Nephron progenitor cell (in vitro differentiated cells): Measurements from ENCODE around the gene LMAN2L.

Experiments used
- DNase-seq: peaks from one replicate; pipeline ENCODE4 v3.0.0; 2021
- H3K27ac Mint-ChIP-seq: 2 replicates; pipeline ENCODE4 v1.8.0; 2021; ENCODE audit warnings: mild to moderate bottlenecking, moderate library complexity, mixed read lengths
- H3K27me3 Mint-ChIP-seq: 2 replicates; pipeline ENCODE4 v1.8.0; 2021; ENCODE audit warnings: mild to moderate bottlenecking, low read depth, mixed read lengths; ENCODE audit not compliant: poor library complexity
- H3K36me3 Mint-ChIP-seq: 2 replicates; pipeline ENCODE4 v1.8.0; 2021; ENCODE audit warnings: low read depth, mixed read lengths
- H3K4me1 Mint-ChIP-seq: 2 replicates; pipeline ENCODE4 v1.8.0; 2021; ENCODE audit warnings: mixed read lengths
- H3K4me3 Mint-ChIP-seq: 2 replicates; pipeline ENCODE4 v1.8.0; 2021; ENCODE audit warnings: mild to moderate bottlenecking, moderate library complexity, mixed read lengths
- H3K9me3 Mint-ChIP-seq: 2 replicates; pipeline ENCODE4 v1.8.0; 2021; ENCODE audit warnings: mild to moderate bottlenecking, moderate library complexity, mixed read lengths
- TF ChIP-seq, protein P1 (sequence below): fragments of 200-600 bp; sonication (generic); IDR thresholded peaks from 2 replicates; pipeline ENCODE4 v1.5.0; 2021; ENCODE audit warnings: antibody characterized with exemption

The LMAN2L gene

GRCh38 chr2:96769814-96770213 is 29.9 kb upstream of the LMAN2L start:
- peak overlapping the region; percentile 53 for H3K27ac Mint-ChIP-seq
- peaks cover 3% of the 10 kb centered on the region for H3K27me3 Mint-ChIP-seq
- TF ChIP-seq, protein P1, sequence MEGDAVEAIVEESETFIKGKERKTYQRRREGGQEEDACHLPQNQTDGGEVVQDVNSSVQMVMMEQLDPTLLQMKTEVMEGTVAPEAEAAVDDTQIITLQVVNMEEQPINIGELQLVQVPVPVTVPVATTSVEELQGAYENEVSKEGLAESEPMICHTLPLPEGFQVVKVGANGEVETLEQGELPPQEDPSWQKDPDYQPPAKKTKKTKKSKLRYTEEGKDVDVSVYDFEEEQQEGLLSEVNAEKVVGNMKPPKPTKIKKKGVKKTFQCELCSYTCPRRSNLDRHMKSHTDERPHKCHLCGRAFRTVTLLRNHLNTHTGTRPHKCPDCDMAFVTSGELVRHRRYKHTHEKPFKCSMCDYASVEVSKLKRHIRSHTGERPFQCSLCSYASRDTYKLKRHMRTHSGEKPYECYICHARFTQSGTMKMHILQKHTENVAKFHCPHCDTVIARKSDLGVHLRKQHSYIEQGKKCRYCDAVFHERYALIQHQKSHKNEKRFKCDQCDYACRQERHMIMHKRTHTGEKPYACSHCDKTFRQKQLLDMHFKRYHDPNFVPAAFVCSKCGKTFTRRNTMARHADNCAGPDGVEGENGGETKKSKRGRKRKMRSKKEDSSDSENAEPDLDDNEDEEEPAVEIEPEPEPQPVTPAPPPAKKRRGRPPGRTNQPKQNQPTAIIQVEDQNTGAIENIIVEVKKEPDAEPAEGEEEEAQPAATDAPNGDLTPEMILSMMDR, result no peak
- H3K4me1 Mint-ChIP-seq, result peaks cover 69% of the 10 kb centered on the region
- no peaks in the 10 kb centered on the region for H3K9me3 Mint-ChIP-seq
- no peak overlapping the region for H3K4me3 Mint-ChIP-seq
- no peak for DNase-seq
- peaks cover 6% of the 10 kb centered on the region for H3K36me3 Mint-ChIP-seq

GRCh38 chr2:96768083-96768561 is 28.3 kb upstream of the LMAN2L start:
- peak overlapping the region; percentile 23 for H3K27ac Mint-ChIP-seq
- H3K4me1 Mint-ChIP-seq, result peaks cover 77% of the 10 kb centered on the region
- no peak overlapping the region for H3K4me3 Mint-ChIP-seq
- TF ChIP-seq, protein P1, result no peak
- peaks cover 6% of the 10 kb centered on the region for H3K36me3 Mint-ChIP-seq
- H3K27me3 Mint-ChIP-seq, result peaks cover 3% of the 10 kb centered on the region
- no peaks in the 10 kb centered on the region for H3K9me3 Mint-ChIP-seq
- no peak for DNase-seq

DNA sequence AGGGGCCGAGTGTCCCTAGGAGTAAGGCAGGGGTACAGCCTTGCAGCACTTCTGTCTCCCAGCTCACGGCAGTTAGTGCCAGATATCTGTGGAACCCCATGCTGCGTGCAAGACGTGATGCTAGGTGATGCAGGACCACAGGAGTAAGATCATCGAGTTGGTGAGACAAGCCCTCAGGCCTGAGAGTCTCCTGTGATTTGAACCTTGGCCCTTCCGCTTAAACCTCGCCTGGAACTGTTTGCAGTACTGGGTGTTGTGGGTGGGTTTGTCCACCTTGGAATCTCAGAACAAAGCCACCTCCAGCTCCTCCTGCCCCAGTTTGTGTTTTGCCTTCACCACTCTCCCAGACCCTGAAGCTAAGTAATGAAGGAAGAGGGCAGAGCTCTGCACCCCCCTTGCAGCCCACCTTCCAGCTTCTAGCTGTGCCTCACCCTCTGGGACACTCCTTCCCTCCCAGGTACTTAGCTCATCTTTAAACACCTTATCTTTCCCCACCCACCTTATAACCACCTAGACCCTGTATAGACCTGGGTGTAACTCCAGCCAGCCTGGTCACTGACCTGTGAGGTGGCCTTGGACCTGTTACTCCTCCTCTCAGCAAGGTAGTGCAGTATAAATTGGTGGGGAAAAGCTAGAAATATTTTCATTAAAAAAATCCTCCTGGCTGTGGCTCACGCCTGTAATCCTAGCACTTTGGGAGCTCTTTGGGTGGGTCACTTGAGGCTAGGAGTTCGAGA is 27.4 kb upstream of the LMAN2L start:
- DNase-seq, result no peak
- Mint-ChIP-seq H3K4me1 (peaks cover 77% of the 10 kb centered on the region), H3K4me3 (no peak overlapping the region), H3K9me3 (no peaks in the 10 kb centered on the region), H3K36me3 (peaks cover 6% of the 10 kb centered on the region), H3K27me3 (peaks cover 3% of the 10 kb centered on the region), H3K27ac (no peak overlapping the region)
- TF ChIP-seq, protein P1, result no peak

- peak overlapping the region; percentile 39 for H3K27ac Mint-ChIP-seq
- no peak for DNase-seq
- no peaks in the 10 kb centered on the region for H3K9me3 Mint-ChIP-seq
- H3K36me3 Mint-ChIP-seq, result peaks cover 6% of the 10 kb centered on the region
- H3K27me3 Mint-ChIP-seq, result peaks cover 3% of the 10 kb centered on the region
- H3K4me3 Mint-ChIP-seq, result peak overlapping the region; percentile 69
- H3K4me1 Mint-ChIP-seq, result peaks cover 73% of the 10 kb centered on the region
- TF ChIP-seq, protein P1, result no peak
Observed at GRCh38 chr2:96764253-96764637, 24.4 kb upstream of the LMAN2L start.

DNA sequence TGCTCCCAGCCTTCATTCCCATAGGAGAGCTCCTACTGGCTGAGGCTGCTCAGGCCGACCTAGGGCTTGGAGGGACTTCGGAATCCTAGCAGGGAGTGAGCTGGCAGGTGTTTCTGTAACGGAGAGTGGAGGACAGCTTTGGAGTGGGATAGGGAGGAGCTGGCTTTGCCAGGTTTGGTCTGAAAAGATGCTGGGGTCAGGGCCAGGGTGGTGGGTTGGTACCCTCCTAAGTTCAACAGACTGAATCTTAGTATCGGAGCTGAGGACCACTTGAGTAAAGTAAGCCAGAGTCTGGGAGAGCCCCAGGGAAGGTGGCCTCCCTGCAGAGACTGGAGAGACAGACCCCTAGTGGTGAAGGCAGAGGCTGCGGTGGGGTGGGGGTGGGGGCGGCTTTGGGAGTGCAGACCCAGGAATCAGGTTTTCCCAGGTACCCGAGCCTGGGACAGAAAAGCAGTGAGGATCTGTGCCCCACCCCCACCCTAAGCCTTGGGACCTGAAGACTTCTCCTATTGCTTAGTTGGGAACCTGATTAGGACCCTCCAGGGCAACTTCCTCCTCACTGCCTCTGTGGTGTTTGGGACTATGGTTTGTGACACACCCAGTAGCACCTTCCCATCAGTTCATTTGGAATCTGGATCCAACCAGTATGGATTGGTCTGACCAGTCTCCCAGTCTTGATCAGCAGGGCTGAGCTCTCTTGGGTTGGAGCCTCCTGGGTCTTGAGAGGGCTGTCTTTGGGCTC is 23.8 kb upstream of the LMAN2L start:
- H3K4me1 Mint-ChIP-seq, result peaks cover 78% of the 10 kb centered on the region
- TF ChIP-seq, protein P1, result peak; percentile 51
- no peaks in the 10 kb centered on the region for H3K9me3 Mint-ChIP-seq
- peak overlapping the region; percentile 83 for H3K4me3 Mint-ChIP-seq
- H3K36me3 Mint-ChIP-seq, result peaks cover 6% of the 10 kb centered on the region
- DNase-seq, result peak; percentile 44
- peaks cover 2% of the 10 kb centered on the region for H3K27me3 Mint-ChIP-seq
- H3K27ac Mint-ChIP-seq, result no peak overlapping the region
